Measurements from ENCODE around the gene HARBI1.

- TF ChIP-seq CTCF (conservative IDR thresholded peaks at IDR 0.05) (no peak), ZFX (IDR thresholded peaks at IDR 0.05) (no peak)
Measured at GRCh38 chr11:46612326-46612725, 4.7 kb downstream of the HARBI1 start.
